Smooth muscle cell (in vitro differentiated cells): ENCODE results near the gene POU2AF3. TPM values are rescaled to one million over a fixed set of nuclear protein-coding genes. Genes with fewer than 3 reads are reported as not detected.
"Not testable (repeated sequence)": the region's sequence is repeated elsewhere in the genome, so short reads cannot be mapped to it uniquely, and the experiment has no call there.

ENCODE experiments used
- DNase-seq: peaks from one replicate; lab custom pipeline; 2025; ENCODE audit not compliant: unreplicated experiment; lab: John Stamatoyannopoulos, UW
- H2AFZ ChIP-seq: fragments of 200-600 bp; sonication (generic); 2 replicates; pipeline ENCODE4 v1.6.0; 2016; ENCODE audit warnings: antibody characterized with exemption, low read depth, mild to moderate bottlenecking
- H3F3A ChIP-seq: fragments of 200-600 bp; sonication (generic); 2 replicates; pipeline ENCODE4 v1.6.0; 2017; ENCODE audit warnings: antibody characterized with exemption, low read depth
- H3K27ac ChIP-seq: fragments of 200-600 bp; sonication (generic); 2 replicates; pipeline ENCODE4 v1.5.1; 2016; ENCODE audit warnings: low read depth, mild to moderate bottlenecking
- H3K27me3 ChIP-seq: fragments of 200-600 bp; sonication (generic); 2 replicates; pipeline ENCODE4 v1.6.1; 2016; ENCODE audit warnings: low read depth, mild to moderate bottlenecking
- H3K36me3 ChIP-seq: fragments of 200-600 bp; sonication (generic); 2 replicates; pipeline ENCODE4 v1.5.1; 2016; ENCODE audit warnings: low read depth
- H3K4me1 ChIP-seq: fragments of 200-600 bp; sonication (generic); 2 replicates; pipeline ENCODE4 v1.5.1; 2016; ENCODE audit warnings: low read depth
- H3K4me2 ChIP-seq: fragments of 200-600 bp; sonication (generic); 2 replicates; pipeline ENCODE4 v1.6.0; 2016; ENCODE audit warnings: mild to moderate bottlenecking
- H3K4me3 ChIP-seq: fragments of 200-600 bp; sonication (generic); 2 replicates; pipeline ENCODE4 v1.5.1; 2016; ENCODE audit warnings: mild to moderate bottlenecking
- H3K79me2 ChIP-seq: fragments of 200-600 bp; sonication (generic); 2 replicates; pipeline ENCODE4 v1.6.0; 2016; ENCODE audit warnings: low read depth, mild to moderate bottlenecking
- H3K9ac ChIP-seq: fragments of 200-600 bp; sonication (generic); 2 replicates; pipeline ENCODE4 v1.6.0; 2016; ENCODE audit warnings: low read depth
- H3K9me3 ChIP-seq: fragments of 200-600 bp; sonication (generic); replicated peaks from 2 replicates; pipeline ENCODE4 v1.5.1; 2016; ENCODE audit warnings: low read depth
- H4K20me1 ChIP-seq: fragments of 200-600 bp; sonication (generic); 2 replicates; pipeline ENCODE4 v1.6.0; 2016; ENCODE audit warnings: low read depth
- WGBS: methylation state at CpG from one replicate; pipeline ENCODE4 v1.1.7; 2016; ENCODE audit warnings: low lambda C conversion rate; 5-methylcytosine and 5-hydroxymethylcytosine counted together
- polyA plus RNA-seq: library from polyadenylated mRNA; unstranded; fragments of >200 nt; fragmentation: Nextera tagmentation; extraction: Ambion mirVana; gene quantifications from 2 replicates; pipeline ENCODE4 v1.2.1, GENCODE V29; 2016
- total RNA-seq: library from RNA; depleted of rRNA; stranded (reverse); fragments of >200 nt; gene quantifications from 2 replicates; pipeline ENCODE4 v1.2.3, GENCODE V29; 2014
- TF ChIP-seq, protein P1 (sequence below): fragments of 200-600 bp; sonication (generic); IDR thresholded peaks from 2 replicates; pipeline ENCODE4 v1.5.1; 2017; ENCODE audit warnings: borderline replicate concordance, mild to moderate bottlenecking, antibody characterized with exemption; ENCODE audit not compliant: insufficient read depth, poor library complexity, severe bottlenecking

Gene POU2AF3
- total and polyA plus RNA-seq, 2 experiments from 2014 or later, result not detected

DNA sequence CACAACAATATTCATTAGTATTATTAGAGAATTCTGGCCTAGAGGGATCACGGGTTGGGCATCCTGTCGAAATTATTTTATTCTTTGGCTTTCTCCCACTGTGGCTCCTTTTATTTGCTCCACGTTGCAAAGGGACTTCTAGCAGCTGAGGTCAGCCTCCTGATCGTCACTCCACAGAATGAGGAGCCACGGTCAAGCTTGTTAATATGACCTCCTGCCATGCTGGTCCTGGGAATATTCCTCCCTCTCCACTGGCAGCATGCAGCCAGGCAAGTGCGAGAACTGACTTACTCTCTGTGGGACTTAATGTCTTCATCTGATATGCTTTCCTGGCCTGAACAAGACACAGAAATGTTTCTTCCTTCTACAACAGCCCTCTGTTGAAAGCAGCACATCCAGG lies 20.9 kb downstream of the POU2AF3 start:
- H3K79me2 ChIP-seq, result no peaks in the 10 kb centered on the region
- H3F3A ChIP-seq, result no peaks in the 10 kb centered on the region
- no peak for DNase-seq
- H3K9me3 ChIP-seq, result no peaks in the 10 kb centered on the region
- WGBS, result 87% methylated on average over 6 of the region's 6 CpGs
- H3K4me2 ChIP-seq, result no peak overlapping the region
- H3K36me3 ChIP-seq, result no peaks in the 10 kb centered on the region
- no peak overlapping the region for H3K4me3 ChIP-seq
- no peak overlapping the region for H3K27ac ChIP-seq
- H4K20me1 ChIP-seq, result no peaks in the 10 kb centered on the region
- TF ChIP-seq, protein P1, sequence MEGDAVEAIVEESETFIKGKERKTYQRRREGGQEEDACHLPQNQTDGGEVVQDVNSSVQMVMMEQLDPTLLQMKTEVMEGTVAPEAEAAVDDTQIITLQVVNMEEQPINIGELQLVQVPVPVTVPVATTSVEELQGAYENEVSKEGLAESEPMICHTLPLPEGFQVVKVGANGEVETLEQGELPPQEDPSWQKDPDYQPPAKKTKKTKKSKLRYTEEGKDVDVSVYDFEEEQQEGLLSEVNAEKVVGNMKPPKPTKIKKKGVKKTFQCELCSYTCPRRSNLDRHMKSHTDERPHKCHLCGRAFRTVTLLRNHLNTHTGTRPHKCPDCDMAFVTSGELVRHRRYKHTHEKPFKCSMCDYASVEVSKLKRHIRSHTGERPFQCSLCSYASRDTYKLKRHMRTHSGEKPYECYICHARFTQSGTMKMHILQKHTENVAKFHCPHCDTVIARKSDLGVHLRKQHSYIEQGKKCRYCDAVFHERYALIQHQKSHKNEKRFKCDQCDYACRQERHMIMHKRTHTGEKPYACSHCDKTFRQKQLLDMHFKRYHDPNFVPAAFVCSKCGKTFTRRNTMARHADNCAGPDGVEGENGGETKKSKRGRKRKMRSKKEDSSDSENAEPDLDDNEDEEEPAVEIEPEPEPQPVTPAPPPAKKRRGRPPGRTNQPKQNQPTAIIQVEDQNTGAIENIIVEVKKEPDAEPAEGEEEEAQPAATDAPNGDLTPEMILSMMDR, result no peak
- H3K27me3 ChIP-seq, result no peaks in the 10 kb centered on the region
- H2AFZ ChIP-seq, result no peak overlapping the region
- H3K4me1 ChIP-seq, result no peaks in the 10 kb centered on the region
- no peak overlapping the region for H3K9ac ChIP-seq

DNA sequence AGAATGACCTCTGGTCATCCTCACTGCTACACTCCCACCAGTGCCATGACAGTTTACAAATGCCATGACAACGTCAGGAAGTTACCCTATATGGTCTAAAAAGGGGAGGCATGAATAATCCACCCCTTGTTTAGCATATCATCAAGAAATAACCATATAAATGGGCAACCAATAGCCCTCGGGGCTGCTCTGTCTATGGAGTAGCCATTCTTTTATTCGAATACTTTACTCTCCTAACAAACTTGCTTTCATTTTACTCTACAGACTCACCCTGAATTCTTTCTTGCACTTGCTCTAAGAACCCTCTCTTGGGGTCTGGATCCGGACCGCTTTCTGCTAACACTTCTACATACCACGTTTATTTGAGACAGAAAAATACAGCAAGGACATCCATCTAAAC lies 21.9 kb downstream of the POU2AF3 start:
- not testable (repeated sequence) for H3K4me3 ChIP-seq, H3K27me3 ChIP-seq, H3K9ac ChIP-seq, H3K9me3 ChIP-seq, H3F3A ChIP-seq, DNase-seq, H3K36me3 ChIP-seq, H3K79me2 ChIP-seq, H3K27ac ChIP-seq, H3K4me2 ChIP-seq, H4K20me1 ChIP-seq, H3K4me1 ChIP-seq, H2AFZ ChIP-seq
- 83% methylated on average over 6 of the region's 6 CpGs for WGBS

DNA sequence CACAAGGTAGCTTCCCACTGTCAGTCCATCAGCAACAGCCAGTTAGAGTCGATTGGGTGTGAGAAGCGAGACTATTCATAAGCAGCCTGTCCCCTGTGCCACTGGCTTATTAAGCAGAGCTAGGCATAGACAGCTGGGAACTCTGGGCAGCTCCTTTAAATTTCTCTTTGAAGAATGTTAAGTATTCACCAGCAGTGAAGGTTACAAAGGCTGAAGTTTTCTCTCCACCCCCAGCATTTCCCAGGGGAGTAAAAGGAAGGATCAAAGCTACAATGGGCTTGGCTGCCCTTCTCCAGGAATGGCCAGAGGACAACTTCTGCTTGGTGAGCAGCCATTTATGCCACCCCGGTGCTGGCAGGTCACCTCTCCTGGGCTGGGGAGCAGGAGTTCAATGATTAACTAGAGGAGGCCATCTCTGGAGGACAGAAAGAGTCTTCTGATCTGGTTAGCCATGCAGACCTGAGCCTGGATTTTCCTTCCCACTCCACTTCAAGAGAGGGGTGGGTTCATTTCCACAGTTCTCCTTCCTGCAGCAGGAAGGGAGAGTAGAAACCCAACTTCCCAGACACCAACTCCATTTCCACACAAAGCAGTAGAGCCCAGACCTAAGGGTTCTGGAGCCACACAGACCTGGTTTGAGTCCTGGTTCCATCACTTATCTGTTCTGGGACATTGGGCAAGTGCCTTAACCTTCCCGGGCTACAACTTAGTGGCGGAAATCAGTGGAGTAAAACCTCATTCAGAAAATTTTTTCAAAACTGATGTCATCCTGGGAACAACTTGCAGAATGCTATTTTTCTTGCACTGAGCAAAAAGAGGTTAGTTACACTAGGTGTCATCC lies 22.6 kb downstream of the POU2AF3 start:
- Histone ChIP-seq H3K9me3 (no peaks in the 10 kb centered on the region), H3K4me2 (no peak overlapping the region), H3K79me2 (no peaks in the 10 kb centered on the region), H3K27ac (no peak overlapping the region), H3K36me3 (no peaks in the 10 kb centered on the region), H3K27me3 (no peaks in the 10 kb centered on the region), H3K9ac (no peak overlapping the region), H3F3A (no peaks in the 10 kb centered on the region), H4K20me1 (no peaks in the 10 kb centered on the region), H3K4me3 (no peak overlapping the region), H2AFZ (no peak overlapping the region), H3K4me1 (peaks cover 4% of the 10 kb centered on the region)
- TF ChIP-seq, protein P1, result no peak
- WGBS, result 95% methylated on average over 5 of the region's 5 CpGs
- no peak for DNase-seq

DNA sequence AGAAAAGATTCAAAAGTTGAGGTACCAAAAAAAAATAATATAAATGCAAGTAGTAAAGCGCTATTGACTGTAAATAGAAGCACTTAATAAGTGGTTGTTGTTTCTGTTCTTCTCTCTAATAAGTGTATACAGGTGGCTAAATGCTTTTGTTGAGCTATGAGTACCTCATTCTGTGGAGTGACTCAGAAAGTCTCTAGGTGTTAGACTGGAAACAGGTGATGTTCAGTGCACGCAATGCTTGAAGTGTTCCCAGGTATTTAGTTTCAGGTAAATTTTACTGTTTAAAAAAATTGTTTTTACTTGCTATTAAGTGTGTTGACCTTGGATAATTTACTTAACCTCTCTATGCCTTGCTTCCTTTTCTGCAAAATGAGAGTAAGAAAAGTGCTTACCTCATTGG lies 24.2 kb downstream of the POU2AF3 start:
- DNase-seq, result no peak
- no peaks in the 10 kb centered on the region for H3K36me3 ChIP-seq
- no peak overlapping the region for H2AFZ ChIP-seq
- H3K4me3 ChIP-seq, result no peak overlapping the region
- no peak overlapping the region for H3K4me2 ChIP-seq
- no peaks in the 10 kb centered on the region for H3K27me3 ChIP-seq
- no peaks in the 10 kb centered on the region for H3F3A ChIP-seq
- no peaks in the 10 kb centered on the region for H4K20me1 ChIP-seq
- WGBS, result 94% methylated on average over 2 of the region's 2 CpGs
- no peaks in the 10 kb centered on the region for H3K79me2 ChIP-seq
- H3K4me1 ChIP-seq, result peaks cover 4% of the 10 kb centered on the region
- H3K9ac ChIP-seq, result no peak overlapping the region
- TF ChIP-seq, protein P1, result no peak
- no peak overlapping the region for H3K27ac ChIP-seq
- no peaks in the 10 kb centered on the region for H3K9me3 ChIP-seq
